H9 (cell line): Measurements from ENCODE around the gene MGA. TPM values are rescaled to one million over a fixed set of nuclear protein-coding genes. Genes with fewer than 3 reads are reported as not detected.

Source experiments
- DNase-seq: peaks from one replicate; pipeline ENCODE4 v3.0.0-alpha.2; 2017
- H2AFZ ChIP-seq: one replicate; pipeline ENCODE4 v1.6.1; 2013; ENCODE audit warnings: mild to moderate bottlenecking, low read length, control low read depth, moderate library complexity
- H2AK5ac ChIP-seq: 2 replicates; pipeline ENCODE4 v1.6.1; 2013; ENCODE audit warnings: low read length, control low read depth, mixed read lengths; ENCODE audit not compliant: insufficient read length
- H2BK120ac ChIP-seq: one replicate; pipeline ENCODE4 v1.6.1; 2013; ENCODE audit warnings: low read depth, mild to moderate bottlenecking, low read length, control low read depth, inconsistent platforms; ENCODE audit not compliant: poor library complexity, severe bottlenecking
- H2BK12ac ChIP-seq: 2 replicates; pipeline ENCODE4 v1.6.1; 2013; ENCODE audit warnings: low read length, control low read depth, mixed read lengths, low read depth; ENCODE audit not compliant: insufficient read length
- H2BK15ac ChIP-seq: 2 replicates; pipeline ENCODE4 v1.6.1; 2013; ENCODE audit warnings: low read depth, low read length, control low read depth
- H2BK20ac ChIP-seq: one replicate; pipeline ENCODE4 v1.6.1; 2013; ENCODE audit warnings: low read depth, mild to moderate bottlenecking, low read length, control low read depth, inconsistent platforms; ENCODE audit not compliant: poor library complexity, severe bottlenecking
- H2BK5ac ChIP-seq: 2 replicates; pipeline ENCODE4 v1.6.1; 2013; ENCODE audit warnings: low read length, control low read depth, mixed read lengths; ENCODE audit not compliant: insufficient read length
- H3K14ac ChIP-seq: 2 replicates; pipeline ENCODE4 v1.6.1; 2013; ENCODE audit warnings: low read length, control low read depth; ENCODE audit not compliant: insufficient read depth
- H3K18ac ChIP-seq: 2 replicates; pipeline ENCODE4 v1.6.1; 2013; ENCODE audit warnings: low read depth, mild to moderate bottlenecking, mixed read lengths, low read length, control low read depth; ENCODE audit not compliant: insufficient read length
- H3K23ac ChIP-seq: 2 replicates; pipeline ENCODE4 v1.6.1; 2013; ENCODE audit warnings: low read length, control low read depth, mixed read lengths, low read depth; ENCODE audit not compliant: insufficient read length
- H3K23me2 ChIP-seq: 2 replicates; pipeline ENCODE4 v1.6.1; 2013; ENCODE audit warnings: low read depth, mild to moderate bottlenecking, mixed read lengths, low read length, control low read depth; ENCODE audit not compliant: insufficient read length, poor library complexity, severe bottlenecking
- H3K27ac ChIP-seq: 2 replicates; pipeline ENCODE4 v1.5.1; 2013; ENCODE audit warnings: low read length, control low read depth, mixed read lengths, low read depth; ENCODE audit not compliant: insufficient read length
- H3K27me3 ChIP-seq: 2 replicates; pipeline ENCODE4 v1.6.1; 2013; ENCODE audit warnings: low read length, control low read depth, inconsistent platforms; ENCODE audit not compliant: insufficient read depth
- H3K4ac ChIP-seq: 2 replicates; pipeline ENCODE4 v1.6.1; 2013; ENCODE audit warnings: low read depth, mild to moderate bottlenecking, control low read depth, inconsistent platforms, low read length, moderate library complexity
- H3K4me1 ChIP-seq: 2 replicates; pipeline ENCODE4 v1.6.1; 2013; ENCODE audit warnings: low read length, control low read depth, inconsistent platforms; ENCODE audit not compliant: insufficient read depth
- H3K4me2 ChIP-seq: 2 replicates; pipeline ENCODE4 v1.6.1; 2013; ENCODE audit warnings: low read length, control low read depth, mixed read lengths; ENCODE audit not compliant: insufficient read length, insufficient read depth
- H3K56ac ChIP-seq: 2 replicates; pipeline ENCODE4 v1.6.1; 2013; ENCODE audit warnings: low read depth, mild to moderate bottlenecking, mixed read lengths, low read length, control low read depth; ENCODE audit not compliant: insufficient read length
- H3K79me1 ChIP-seq: 2 replicates; pipeline ENCODE4 v1.6.1; 2013; ENCODE audit warnings: low read depth, mild to moderate bottlenecking, moderate library complexity, low read length, control low read depth, inconsistent platforms; ENCODE audit not compliant: insufficient read depth, poor library complexity, severe bottlenecking
- H3K79me2 ChIP-seq: 2 replicates; pipeline ENCODE4 v1.6.1; 2013; ENCODE audit warnings: low read length, control low read depth, inconsistent platforms; ENCODE audit not compliant: insufficient read depth
- H3K9ac ChIP-seq: 2 replicates; pipeline ENCODE4 v1.6.1; 2013; ENCODE audit warnings: low read length, control low read depth, mixed read lengths; ENCODE audit not compliant: insufficient read length; ENCODE audit errors: extremely low read depth
- H3K9me3 ChIP-seq: one replicate; pipeline ENCODE4 v1.6.1; 2013; ENCODE audit warnings: low read depth, low read length, inconsistent platforms; ENCODE audit not compliant: control insufficient read depth
- H3T11ph ChIP-seq: one replicate; pipeline ENCODE4 v1.6.1; 2013; ENCODE audit warnings: mild to moderate bottlenecking, low read length, control low read depth, inconsistent platforms
- H4K20me1 ChIP-seq: one replicate; pipeline ENCODE4 v1.6.1; 2013; ENCODE audit not compliant: control insufficient read depth, insufficient read length, insufficient read depth
- H4K5ac ChIP-seq: 2 replicates; pipeline ENCODE4 v1.6.1; 2013; ENCODE audit warnings: low read depth, mild to moderate bottlenecking, mixed read lengths, low read length, control low read depth; ENCODE audit not compliant: insufficient read length
- H4K8ac ChIP-seq: replicated peaks from 2 replicates; pipeline ENCODE4 v1.6.1; 2013; ENCODE audit warnings: low read length, control low read depth, mixed read lengths, low read depth; ENCODE audit not compliant: insufficient read length
- H4K91ac ChIP-seq: 2 replicates; pipeline ENCODE4 v1.6.1; 2013; ENCODE audit warnings: low read depth, mild to moderate bottlenecking, moderate library complexity, mixed read lengths, low read length, control low read depth; ENCODE audit not compliant: insufficient read length
- H3K27ac Mint-ChIP-seq, 3 experiments: 2 replicates in 2 of 3; 3 replicates in 1 of 3; pipeline ENCODE4 v1.8.0; 2020 to 2021; ENCODE audit warnings: mixed read lengths in 3 of 3, mild to moderate bottlenecking in 1 of 3, moderate library complexity in 1 of 3
- H3K27me3 Mint-ChIP-seq: 2 replicates; pipeline ENCODE4 v1.8.0; 2021; ENCODE audit warnings: low read depth, mild to moderate bottlenecking, moderate library complexity, mixed read lengths
- H3K36me3 Mint-ChIP-seq, 3 experiments: 2 replicates in 2 of 3; 3 replicates in 1 of 3; pipeline ENCODE4 v1.8.0; 2020 to 2021; ENCODE audit warnings: low read depth in 3 of 3, mixed read lengths in 3 of 3; ENCODE audit not compliant: insufficient read depth in 1 of 3
- H3K4me1 Mint-ChIP-seq, 2 experiments: 2 replicates each; pipeline ENCODE4 v1.8.0; 2020; ENCODE audit warnings: mixed read lengths in 2 of 2
- H3K4me3 Mint-ChIP-seq, 2 experiments: 2 replicates in 1 of 2; 3 replicates in 1 of 2; pipeline ENCODE4 v1.8.0; 2020 to 2021; ENCODE audit warnings: mild to moderate bottlenecking in 2 of 2, mixed read lengths in 2 of 2, moderate library complexity in 1 of 2
- H3K9me3 Mint-ChIP-seq, 2 experiments: 2 replicates in 1 of 2; 3 replicates in 1 of 2; pipeline ENCODE4 v1.8.0; 2020; ENCODE audit warnings: mild to moderate bottlenecking in 2 of 2, mixed read lengths in 2 of 2, moderate library complexity in 1 of 2
- WGBS: extraction: QIAGEN DNeasy Blood & Tissue Kit; methylation state at CpG from one replicate; pipeline ENCODE4 v1.1.7; 2013; ENCODE audit warnings: missing lambda C conversion rate, low lambda C conversion rate, mixed read lengths; ENCODE audit not compliant: insufficient read length; ENCODE audit errors: extremely low coverage; 5-methylcytosine and 5-hydroxymethylcytosine counted together
- total RNA-seq: library from RNA; stranded (reverse); gene quantifications from 2 replicates; pipeline ENCODE4 v1.2.1, GENCODE V29; 2021
- TF ChIP-seq, protein P1 (sequence below): fragments of 200-600 bp; sonication (generic); conservative IDR thresholded peaks from 3 replicates; pipeline ENCODE4 v1.8.0; 2021; ENCODE audit warnings: antibody characterized with exemption, mild to moderate bottlenecking

The MGA gene
- total RNA-seq, 1 experiment from 2014 or later = 62.7 TPM

DNA sequence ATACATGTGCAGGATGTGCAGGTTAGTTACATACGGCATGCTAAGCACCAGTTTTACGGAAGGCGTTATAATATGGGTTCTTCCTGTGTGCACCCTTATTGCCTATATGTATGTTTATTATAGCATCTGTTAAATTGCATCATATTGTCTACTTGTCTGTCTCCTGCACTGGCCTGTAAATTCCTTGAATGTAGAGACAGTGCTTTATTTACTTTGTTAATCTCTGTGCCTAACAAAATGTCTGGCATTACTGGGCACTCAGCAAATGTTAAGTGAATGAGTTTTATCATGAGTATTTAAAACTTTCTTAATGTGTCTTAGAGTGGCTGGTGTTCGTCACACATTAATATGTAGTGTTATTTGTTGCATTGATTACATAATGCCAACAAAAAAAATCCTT, 23.8 kb downstream of the MGA start:
- H2AK5ac ChIP-seq = no peak overlapping the region
- H4K5ac ChIP-seq = no peak overlapping the region
- no peak overlapping the region for H2BK5ac ChIP-seq
- no peaks in the 10 kb centered on the region for H3K27me3 ChIP-seq
- H3K56ac ChIP-seq = no peak overlapping the region
- no peaks in the 10 kb centered on the region for H4K20me1 ChIP-seq
- Mint-ChIP-seq H3K4me1 (peaks cover 0 to 8% of the 10 kb centered on the region in 2 experiments; a peak in 2 of 4 replicates), H3K27ac (no peak overlapping the region), H3K36me3 (peaks cover 3 to 5% (median 4%) of the 10 kb centered on the region in 3 experiments; a peak in 5 of 7 replicates), H3K4me3 (no peak overlapping the region), H3K9me3 (no peaks in the 10 kb centered on the region), H3K27me3 (no peaks in the 10 kb centered on the region)
- H3T11ph ChIP-seq = no peak overlapping the region
- WGBS = no CpG with 5 or more reads among the region's 4 CpGs
- H4K91ac ChIP-seq = no peak overlapping the region
- no peaks in the 10 kb centered on the region for H3K23me2 ChIP-seq
- no peak overlapping the region for H2BK120ac ChIP-seq
- no peak overlapping the region for H3K4me2 ChIP-seq
- H2BK12ac ChIP-seq = no peak overlapping the region
- no peaks in the 10 kb centered on the region for H3K4me1 ChIP-seq
- peaks cover 20% of the 10 kb centered on the region; the same call in 1 of the 2 replicates for H3K79me2 ChIP-seq
- H2BK15ac ChIP-seq = no peak overlapping the region
- TF ChIP-seq, protein P1, sequence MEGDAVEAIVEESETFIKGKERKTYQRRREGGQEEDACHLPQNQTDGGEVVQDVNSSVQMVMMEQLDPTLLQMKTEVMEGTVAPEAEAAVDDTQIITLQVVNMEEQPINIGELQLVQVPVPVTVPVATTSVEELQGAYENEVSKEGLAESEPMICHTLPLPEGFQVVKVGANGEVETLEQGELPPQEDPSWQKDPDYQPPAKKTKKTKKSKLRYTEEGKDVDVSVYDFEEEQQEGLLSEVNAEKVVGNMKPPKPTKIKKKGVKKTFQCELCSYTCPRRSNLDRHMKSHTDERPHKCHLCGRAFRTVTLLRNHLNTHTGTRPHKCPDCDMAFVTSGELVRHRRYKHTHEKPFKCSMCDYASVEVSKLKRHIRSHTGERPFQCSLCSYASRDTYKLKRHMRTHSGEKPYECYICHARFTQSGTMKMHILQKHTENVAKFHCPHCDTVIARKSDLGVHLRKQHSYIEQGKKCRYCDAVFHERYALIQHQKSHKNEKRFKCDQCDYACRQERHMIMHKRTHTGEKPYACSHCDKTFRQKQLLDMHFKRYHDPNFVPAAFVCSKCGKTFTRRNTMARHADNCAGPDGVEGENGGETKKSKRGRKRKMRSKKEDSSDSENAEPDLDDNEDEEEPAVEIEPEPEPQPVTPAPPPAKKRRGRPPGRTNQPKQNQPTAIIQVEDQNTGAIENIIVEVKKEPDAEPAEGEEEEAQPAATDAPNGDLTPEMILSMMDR = no peak
- no peak for DNase-seq
- H3K79me1 ChIP-seq = peaks cover 2% of the 10 kb centered on the region
- H3K27ac ChIP-seq = no peak overlapping the region
- H3K14ac ChIP-seq = no peak overlapping the region
- no peak overlapping the region for H4K8ac ChIP-seq
- no peak overlapping the region for H2AFZ ChIP-seq
- H3K18ac ChIP-seq = no peak overlapping the region
- H3K23ac ChIP-seq = no peak overlapping the region
- H3K9me3 ChIP-seq = no peaks in the 10 kb centered on the region
- H3K4ac ChIP-seq = no peak overlapping the region
- no peak overlapping the region for H2BK20ac ChIP-seq
- H3K9ac ChIP-seq = no peak overlapping the region
